Measurements from ENCODE around the gene FGF7.
A peak's percentile ranks its signal among the peaks of the same experiment; 100 is the strongest.

Gene FGF7

DNA sequence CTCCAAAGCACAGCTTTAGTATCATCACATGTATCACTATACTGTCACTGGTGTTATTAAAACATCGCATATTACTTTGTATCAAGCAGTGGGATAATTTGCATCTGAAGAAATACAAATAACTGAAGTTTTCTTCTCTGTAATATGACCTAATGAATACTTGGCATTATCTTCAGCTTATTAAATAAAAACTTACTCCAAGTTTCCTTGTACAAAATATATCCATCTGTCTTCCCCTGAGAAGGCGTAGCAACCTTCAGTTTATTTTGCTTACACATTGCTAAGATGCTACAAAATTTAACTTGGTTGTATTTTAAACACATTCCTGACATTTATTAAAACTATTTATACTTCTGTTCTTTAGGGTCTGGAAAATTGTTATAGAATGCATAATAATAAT lies 13.7 kb downstream of the FGF7 start:
- TF ChIP-seq, protein P1, sequence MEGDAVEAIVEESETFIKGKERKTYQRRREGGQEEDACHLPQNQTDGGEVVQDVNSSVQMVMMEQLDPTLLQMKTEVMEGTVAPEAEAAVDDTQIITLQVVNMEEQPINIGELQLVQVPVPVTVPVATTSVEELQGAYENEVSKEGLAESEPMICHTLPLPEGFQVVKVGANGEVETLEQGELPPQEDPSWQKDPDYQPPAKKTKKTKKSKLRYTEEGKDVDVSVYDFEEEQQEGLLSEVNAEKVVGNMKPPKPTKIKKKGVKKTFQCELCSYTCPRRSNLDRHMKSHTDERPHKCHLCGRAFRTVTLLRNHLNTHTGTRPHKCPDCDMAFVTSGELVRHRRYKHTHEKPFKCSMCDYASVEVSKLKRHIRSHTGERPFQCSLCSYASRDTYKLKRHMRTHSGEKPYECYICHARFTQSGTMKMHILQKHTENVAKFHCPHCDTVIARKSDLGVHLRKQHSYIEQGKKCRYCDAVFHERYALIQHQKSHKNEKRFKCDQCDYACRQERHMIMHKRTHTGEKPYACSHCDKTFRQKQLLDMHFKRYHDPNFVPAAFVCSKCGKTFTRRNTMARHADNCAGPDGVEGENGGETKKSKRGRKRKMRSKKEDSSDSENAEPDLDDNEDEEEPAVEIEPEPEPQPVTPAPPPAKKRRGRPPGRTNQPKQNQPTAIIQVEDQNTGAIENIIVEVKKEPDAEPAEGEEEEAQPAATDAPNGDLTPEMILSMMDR (IDR thresholded peaks at IDR 0.05; ENCODE audit: insufficient read depth, low read depth, low read length, missing control alignments) = no peak
- no peak for DNase-seq (ENCODE audit: low read depth)
- H3K4me3 ChIP-seq (ENCODE audit: low read depth, low read length) = no peak overlapping the region

DNA sequence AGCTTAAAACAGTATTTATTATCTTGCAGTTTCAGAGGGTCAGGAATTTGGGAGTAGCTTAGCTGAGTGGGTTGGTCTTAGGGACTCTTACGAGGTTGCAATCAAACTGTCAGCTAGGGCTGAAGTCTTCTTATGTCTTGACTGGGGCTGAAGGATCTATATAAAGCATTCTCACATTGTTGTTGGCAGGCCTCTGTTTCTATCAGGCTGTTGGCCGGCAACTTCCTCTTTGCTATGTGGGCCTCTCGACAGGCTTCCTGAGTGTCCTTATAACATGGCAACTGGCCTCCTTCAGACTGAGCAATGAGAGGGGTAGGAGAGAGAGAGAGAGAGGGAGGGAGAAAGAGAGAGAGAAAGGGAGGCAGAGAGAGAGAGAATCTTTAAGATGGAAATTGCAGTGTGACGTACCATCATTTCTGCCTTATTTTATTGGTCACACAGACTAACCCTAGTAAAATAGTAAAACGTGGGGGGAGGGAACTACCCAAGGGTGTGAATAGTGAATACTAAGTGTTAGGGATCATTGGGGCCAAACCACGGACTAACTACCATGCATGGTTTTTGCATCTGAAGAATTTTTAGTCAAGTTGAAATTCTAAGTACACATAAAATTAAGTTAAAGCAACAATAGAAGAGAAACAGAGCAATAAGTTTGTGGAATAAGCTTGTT lies 16.1 kb downstream of the FGF7 start:
- TF ChIP-seq, protein P1 (IDR thresholded peaks at IDR 0.05; ENCODE audit: insufficient read depth, low read depth, low read length, missing control alignments) = no peak
- peak; percentile 71 for DNase-seq (ENCODE audit: low read depth)
- H3K4me3 ChIP-seq (ENCODE audit: low read depth, low read length) = no peak overlapping the region

DNA sequence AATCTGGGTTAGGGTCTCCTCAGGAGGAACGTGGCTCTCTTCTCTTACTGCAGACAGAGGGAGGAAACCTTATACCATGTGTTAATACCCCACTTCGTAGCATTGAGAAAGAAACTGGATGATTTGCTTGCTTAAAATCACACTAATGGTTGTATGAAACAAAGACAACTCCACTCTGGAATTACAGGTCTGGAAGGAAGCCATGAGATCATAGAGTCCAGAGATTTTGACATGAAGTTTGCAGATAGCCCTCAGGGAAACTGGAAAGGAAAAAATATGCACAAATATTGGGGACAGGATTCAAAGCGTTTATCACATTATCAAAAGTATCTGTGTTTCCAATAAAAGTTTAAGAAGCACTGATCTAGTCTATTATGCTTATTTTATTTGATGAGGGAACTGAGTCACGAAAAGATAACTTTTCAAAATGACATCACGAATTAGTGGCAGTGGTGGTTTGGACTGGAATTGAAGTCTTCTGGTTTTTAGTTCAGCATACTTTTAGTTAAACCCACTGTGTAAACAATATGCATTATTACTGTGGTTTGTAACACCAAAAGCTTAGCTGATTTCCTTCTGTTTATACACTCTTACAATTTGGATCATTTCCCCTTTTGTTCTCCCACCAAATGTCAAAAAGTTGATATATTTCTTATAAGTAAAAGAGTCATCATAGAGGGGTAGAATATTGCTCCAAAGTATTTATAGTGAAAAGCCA lies 16.8 kb downstream of the FGF7 start:
- TF ChIP-seq, protein P1 (IDR thresholded peaks at IDR 0.05; ENCODE audit: insufficient read depth, low read depth, low read length, missing control alignments) = no peak
- DNase-seq (ENCODE audit: low read depth) = no peak
- H3K4me3 ChIP-seq (ENCODE audit: low read depth, low read length) = no peak overlapping the region

DNA sequence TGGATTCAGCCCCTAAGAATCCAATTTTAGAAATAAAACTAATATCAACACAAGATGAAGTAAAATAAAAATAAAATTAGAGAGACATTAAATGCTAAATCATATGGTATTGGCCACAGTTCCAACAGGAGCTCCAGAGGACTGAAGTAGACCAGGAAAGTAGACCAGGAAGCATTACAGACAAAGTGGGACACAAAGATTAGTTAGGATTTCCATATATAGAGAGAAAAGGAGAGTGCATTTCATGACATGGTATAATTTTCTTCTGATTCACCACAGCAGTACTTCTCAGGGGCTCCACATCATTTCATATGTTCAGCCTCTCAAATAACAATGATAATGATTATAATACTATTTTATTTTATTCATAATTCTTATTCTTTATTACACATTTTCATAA lies 18.3 kb downstream of the FGF7 start:
- TF ChIP-seq, protein P1 (IDR thresholded peaks at IDR 0.05; ENCODE audit: insufficient read depth, low read depth, low read length, missing control alignments) = no peak
- no peak for DNase-seq (ENCODE audit: low read depth)
- H3K4me3 ChIP-seq (ENCODE audit: low read depth, low read length) = no peak overlapping the region

DNA sequence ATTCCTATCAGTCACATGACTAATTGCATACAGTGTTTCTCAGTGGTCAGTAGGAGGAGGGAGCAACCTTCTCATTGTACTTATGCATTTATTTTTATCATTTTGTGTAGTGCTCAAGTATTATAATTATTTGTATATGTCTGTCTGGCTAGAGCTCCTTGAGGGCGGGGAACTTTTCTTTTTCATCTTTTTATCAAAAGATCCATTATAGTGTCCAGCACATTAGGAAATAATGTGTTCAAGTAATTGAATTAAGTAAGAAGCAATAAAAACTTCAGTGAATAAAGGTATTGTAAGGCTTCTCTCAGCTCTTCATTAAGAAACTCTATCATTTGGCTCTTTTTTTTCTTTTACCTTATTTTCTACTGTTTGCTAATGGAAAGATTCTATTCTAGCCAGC lies 18.8 kb downstream of the FGF7 start:
- H3K4me3 ChIP-seq (ENCODE audit: low read depth, low read length) = no peak overlapping the region
- no peak for DNase-seq (ENCODE audit: low read depth)
- TF ChIP-seq, protein P1 (IDR thresholded peaks at IDR 0.05; ENCODE audit: insufficient read depth, low read depth, low read length, missing control alignments) = no peak

DNA sequence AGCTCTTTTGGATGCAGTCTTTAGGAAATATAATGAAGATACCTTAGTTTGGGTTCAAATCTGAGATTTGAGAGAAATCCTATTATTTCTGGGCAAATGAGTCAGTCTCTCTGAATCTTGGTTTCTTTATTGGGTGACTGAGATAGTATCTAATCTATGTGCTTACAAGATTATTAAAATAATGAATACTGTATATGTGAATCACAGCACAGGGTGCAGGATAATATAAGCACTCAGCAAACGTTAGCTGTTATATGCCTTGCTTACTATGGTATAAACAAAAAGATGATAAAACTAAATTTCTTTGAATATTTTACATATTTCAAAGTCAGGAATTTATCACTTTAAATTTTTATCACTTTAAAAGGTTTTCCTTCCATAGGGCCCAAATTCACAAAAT lies 29.6 kb downstream of the FGF7 start:
- no peak overlapping the region for H3K4me3 ChIP-seq (ENCODE audit: low read depth, low read length)
- TF ChIP-seq, protein P1 (IDR thresholded peaks at IDR 0.05; ENCODE audit: insufficient read depth, low read depth, low read length, missing control alignments) = no peak
- DNase-seq (ENCODE audit: low read depth) = no peak
